VCaP (cell line): ENCODE measurements around the gene SMPD3.

Experiments
- H3K27ac ChIP-seq: fragments of 450-650 bp; 2 replicates; pipeline ENCODE4 v1.5.1; 2017
- TF ChIP-seq, protein P1 (sequence below): fragments of 450-650 bp; conservative IDR thresholded peaks from 2 replicates; pipeline ENCODE4 v1.5.1; 2017; ENCODE audit warnings: mild to moderate bottlenecking, moderate library complexity

SMPD3 gene

DNA sequence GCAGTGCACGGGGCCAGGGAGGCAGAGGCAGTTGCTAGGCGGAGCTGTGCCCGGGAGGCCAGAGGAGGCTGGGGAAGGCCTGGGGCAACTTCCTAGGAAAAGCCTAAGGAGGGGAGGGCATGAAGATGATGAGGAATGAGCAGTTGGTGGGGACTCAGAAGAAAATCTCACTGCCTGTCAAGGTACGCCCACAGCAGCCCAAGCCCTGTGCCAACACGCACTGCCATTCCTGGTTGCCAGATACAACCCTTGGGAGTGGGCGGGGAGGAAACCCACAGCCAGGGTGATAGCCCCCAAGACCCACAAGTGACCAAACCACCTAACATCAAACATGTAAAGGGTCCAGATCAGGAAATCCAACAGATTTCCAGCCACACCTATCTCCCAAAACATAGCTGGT lies 36.2 kb downstream of the SMPD3 start:
- peak overlapping the region; percentile 95 for H3K27ac ChIP-seq
- TF ChIP-seq, protein P1, sequence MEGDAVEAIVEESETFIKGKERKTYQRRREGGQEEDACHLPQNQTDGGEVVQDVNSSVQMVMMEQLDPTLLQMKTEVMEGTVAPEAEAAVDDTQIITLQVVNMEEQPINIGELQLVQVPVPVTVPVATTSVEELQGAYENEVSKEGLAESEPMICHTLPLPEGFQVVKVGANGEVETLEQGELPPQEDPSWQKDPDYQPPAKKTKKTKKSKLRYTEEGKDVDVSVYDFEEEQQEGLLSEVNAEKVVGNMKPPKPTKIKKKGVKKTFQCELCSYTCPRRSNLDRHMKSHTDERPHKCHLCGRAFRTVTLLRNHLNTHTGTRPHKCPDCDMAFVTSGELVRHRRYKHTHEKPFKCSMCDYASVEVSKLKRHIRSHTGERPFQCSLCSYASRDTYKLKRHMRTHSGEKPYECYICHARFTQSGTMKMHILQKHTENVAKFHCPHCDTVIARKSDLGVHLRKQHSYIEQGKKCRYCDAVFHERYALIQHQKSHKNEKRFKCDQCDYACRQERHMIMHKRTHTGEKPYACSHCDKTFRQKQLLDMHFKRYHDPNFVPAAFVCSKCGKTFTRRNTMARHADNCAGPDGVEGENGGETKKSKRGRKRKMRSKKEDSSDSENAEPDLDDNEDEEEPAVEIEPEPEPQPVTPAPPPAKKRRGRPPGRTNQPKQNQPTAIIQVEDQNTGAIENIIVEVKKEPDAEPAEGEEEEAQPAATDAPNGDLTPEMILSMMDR, result no peak

DNA sequence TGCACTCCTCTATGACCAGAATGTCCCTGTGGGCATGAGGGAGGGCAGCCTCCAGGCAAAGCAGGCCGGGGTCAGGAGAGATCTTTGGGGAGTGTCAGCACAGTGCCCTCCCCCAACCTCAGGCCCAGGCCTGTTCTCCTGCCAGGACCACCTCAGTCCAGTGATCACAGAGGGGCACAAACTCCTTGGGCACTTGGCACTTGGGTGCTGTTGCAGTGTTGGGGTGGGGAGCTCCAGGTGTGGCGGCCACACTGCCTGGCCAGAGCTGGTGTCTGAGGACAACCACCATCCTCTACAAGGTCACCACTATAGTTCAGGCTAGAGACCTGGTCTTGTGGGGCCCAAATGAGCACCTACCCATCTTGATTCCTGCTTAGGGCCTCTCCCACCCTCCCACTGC lies 37.2 kb downstream of the SMPD3 start:
- TF ChIP-seq, protein P1, result no peak
- peak overlapping the region; percentile 95; the same call in 1 of the 2 replicates for H3K27ac ChIP-seq

DNA sequence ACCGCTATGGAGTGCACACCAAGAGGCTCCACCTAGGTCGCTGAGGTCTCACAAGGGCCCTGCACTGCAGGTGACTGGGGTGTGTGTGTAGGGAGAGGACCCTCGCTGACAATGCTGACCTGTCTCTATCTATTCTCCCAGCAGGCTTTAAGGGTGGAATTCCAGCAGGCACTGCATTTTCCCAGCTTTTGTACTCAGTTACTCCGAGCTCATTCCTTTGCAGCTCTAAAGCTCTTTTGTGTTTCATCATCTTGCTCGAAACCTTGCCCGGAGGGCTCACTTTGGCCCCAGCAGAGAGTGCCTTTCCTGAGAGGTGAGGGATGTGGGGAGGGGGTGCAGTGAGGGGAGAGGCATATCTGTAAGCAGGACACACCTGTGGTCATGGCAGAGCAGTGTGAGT lies 39.3 kb downstream of the SMPD3 start:
- TF ChIP-seq, protein P1, result no peak
- H3K27ac ChIP-seq, result peak overlapping the region; percentile 86; the same call in 1 of the 2 replicates

DNA sequence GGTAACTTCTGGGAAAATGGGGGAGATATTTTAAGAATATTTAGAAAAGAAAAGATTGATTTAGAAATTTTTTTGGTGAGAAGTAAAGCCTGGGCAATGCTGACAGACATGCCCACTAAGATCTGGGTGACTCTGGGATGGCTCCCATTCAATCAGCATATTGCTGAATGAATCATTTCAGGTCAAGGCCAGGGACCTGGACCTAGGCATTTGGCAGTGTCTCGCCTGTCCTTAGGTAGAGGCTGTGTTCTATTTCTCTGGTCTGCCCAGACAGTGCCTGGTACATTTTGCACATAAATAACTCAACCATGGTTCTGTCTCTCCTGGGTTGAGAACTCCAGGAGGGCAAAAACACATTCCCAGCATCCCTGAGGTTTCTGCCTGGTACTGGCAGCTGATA lies 39.9 kb downstream of the SMPD3 start:
- H3K27ac ChIP-seq, result peak overlapping the region; percentile 86
- TF ChIP-seq, protein P1, result no peak

DNA sequence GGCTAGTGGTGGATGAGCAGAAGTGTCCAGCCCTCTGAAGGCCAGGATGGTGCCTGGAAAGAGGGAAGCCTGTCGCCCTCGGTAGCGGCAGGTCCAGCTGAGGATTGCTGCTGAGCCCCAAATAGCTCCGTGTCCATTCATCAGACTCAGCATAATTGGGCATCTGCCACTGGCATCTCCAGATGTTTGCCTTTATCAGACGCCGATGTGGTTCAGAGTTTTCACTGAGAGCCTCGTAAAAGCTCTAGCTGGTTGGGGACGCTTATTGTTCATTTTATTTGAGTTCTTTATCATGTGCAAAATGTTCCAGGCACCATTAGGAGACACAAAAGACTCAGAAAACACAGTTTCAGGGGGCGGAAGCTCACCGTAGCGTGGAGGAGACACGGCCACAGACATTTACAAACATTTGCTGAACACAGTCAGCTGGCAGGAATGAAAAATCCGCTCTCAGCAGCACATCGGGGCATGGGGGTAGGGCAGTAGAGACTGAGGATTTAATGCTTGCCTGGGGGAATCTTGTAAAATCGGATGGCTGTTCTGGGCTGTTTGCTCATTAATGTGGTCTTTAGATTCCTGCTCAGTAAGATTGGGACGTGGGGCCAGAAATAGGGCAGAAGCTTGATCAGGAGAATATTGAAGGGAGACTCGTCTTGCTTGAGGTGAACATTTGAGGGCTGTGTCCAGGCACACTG lies 41.7 kb downstream of the SMPD3 start:
- TF ChIP-seq, protein P1, result no peak
- H3K27ac ChIP-seq, result peak overlapping the region; percentile 86

DNA sequence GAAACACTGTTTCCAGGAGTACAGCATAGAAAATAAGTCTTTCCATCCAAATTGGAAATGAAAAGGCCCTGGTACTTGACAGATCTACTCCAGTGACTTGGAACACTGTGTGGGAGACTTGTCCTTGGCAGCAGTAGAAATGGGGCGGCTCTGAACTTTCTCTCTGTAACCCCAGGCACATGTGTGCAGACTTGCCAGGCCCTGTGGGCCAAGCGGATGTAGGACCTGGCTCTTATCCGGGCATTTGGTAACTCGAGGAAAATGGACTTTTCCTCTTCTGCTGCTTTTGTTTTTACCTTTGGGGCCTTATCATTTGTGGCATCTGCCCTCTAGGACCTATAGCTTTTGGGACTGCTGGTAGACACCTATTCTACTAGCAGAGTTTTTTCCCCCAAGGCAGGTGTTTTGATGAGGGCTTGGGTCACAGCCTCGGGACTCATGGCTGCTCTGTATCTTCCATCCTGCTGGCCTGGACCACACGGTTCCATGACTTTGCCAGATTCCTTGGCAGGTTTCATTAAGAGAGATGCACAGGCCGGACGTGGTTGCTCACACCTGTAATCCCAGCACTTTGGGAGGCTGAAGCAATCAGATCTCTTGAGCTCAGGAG lies 43.5 kb downstream of the SMPD3 start:
- TF ChIP-seq, protein P1, result no peak

DNA sequence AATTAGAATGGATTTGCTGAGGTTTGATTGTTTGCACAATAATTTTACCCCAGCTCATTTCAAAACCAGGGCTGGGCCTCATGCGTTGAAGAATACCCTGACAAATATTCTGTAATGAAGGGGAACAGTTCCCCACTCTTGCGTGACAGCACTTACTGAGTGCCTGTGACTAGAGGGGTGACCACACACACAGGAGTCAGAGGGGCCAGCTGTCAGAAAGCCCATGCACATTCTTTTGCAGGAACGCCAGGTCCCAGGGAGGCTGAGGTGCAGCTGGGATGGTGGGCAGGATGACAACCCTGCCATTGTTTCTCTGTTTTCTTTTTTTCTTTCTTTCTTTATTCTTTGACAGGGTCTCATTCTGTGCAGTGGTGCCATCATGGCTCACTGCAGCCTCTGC lies 44.6 kb downstream of the SMPD3 start:
- TF ChIP-seq, protein P1, result no peak
- H3K27ac ChIP-seq, result no peak overlapping the region

More for the DNA sequence above, 43.5 kb downstream of the SMPD3 start:
- peak overlapping the region; percentile 86 for H3K27ac ChIP-seq
